Measurements from ENCODE around the gene RXRA.

GRCh38 chr9:134306636-134307600 lies 19.3 kb upstream of the RXRA start:
- TF ChIP-seq BHLHE40 (IDR thresholded peaks at IDR 0.05; ENCODE audit: borderline replicate concordance) (no peak), SUZ12 (IDR thresholded peaks at IDR 0.05) (no peak), PKNOX1 (IDR thresholded peaks at IDR 0.05) (no peak), SP1 (IDR thresholded peaks at IDR 0.05) (no peak), HDGF (IDR thresholded peaks at IDR 0.05; ENCODE audit: borderline replicate concordance) (no peak), FOXA1 (IDR thresholded peaks at IDR 0.05) (no peak), FOXM1 (IDR thresholded peaks at IDR 0.05; ENCODE audit: borderline replicate concordance) (no peak), ELF4 (IDR thresholded peaks at IDR 0.05) (no peak), CTBP1 (IDR thresholded peaks at IDR 0.05; ENCODE audit: borderline replicate concordance) (no peak)
